HG03558 (cell line): ENCODE results near the gene ST6GAL1.
A peak's percentile ranks its signal among the peaks of the same experiment; 100 is the strongest.
"Not testable (repeated sequence)": the region's sequence is repeated elsewhere in the genome, so short reads cannot be mapped to it uniquely, and the experiment has no call there.

Experiments
- ATAC-seq: cut with Tn5 transposase; IDR thresholded peaks from one replicate; pipeline ENCODE4 v1.9.1; 2021; ENCODE audit warnings: moderate number of reproducible peaks; ENCODE audit not compliant: unreplicated experiment; ENCODE audit errors: extremely low read depth

Gene ST6GAL1

GRCh38 chr3:186937017-186937875 is 6.9 kb downstream of the ST6GAL1 start:
- no peak for ATAC-seq

GRCh38 chr3:186938716-186939115 is 8.4 kb downstream of the ST6GAL1 start:
- no peak for ATAC-seq

- no peak for ATAC-seq
These were observed 9.2 kb downstream of the ST6GAL1 start for GRCh38 chr3:186939536-186939935.

GRCh38 chr3:186940967-186941366 is 10.6 kb downstream of the ST6GAL1 start:
- no peak for ATAC-seq

GRCh38 chr3:186942168-186942567 is 11.8 kb downstream of the ST6GAL1 start:
- no peak for ATAC-seq

GRCh38 chr3:186945255-186945823 is 15.0 kb downstream of the ST6GAL1 start:
- no peak for ATAC-seq

DNA sequence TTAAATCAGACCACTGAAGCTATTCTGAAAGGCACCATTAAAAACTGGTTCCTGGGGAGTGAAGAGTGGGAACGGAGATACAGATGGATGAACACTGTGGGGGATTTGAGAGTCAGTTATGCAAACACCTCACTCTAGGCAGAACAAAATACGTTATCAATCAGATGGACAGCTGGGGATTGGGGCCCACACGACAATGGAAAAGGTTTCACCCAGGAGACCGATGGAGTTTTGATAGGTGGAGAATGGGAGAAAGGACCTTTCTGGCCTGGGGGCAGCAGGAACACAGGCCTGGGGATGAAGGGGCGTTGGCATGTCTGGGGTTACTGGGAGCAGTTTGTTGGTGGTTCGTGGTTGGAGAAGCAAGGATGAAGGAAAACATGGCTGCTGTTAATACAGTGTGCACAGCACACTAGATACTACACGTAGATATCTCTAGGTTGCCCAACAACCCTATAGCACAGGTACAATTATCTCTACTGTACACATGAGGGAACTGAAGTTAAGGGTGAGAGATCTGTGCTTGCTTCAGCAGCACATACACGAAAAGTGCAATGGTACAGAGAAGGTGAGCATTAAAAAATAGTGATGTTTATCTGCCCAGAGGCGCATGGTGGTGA is 16.5 kb downstream of the ST6GAL1 start:
- ATAC-seq: peak; percentile 52

DNA sequence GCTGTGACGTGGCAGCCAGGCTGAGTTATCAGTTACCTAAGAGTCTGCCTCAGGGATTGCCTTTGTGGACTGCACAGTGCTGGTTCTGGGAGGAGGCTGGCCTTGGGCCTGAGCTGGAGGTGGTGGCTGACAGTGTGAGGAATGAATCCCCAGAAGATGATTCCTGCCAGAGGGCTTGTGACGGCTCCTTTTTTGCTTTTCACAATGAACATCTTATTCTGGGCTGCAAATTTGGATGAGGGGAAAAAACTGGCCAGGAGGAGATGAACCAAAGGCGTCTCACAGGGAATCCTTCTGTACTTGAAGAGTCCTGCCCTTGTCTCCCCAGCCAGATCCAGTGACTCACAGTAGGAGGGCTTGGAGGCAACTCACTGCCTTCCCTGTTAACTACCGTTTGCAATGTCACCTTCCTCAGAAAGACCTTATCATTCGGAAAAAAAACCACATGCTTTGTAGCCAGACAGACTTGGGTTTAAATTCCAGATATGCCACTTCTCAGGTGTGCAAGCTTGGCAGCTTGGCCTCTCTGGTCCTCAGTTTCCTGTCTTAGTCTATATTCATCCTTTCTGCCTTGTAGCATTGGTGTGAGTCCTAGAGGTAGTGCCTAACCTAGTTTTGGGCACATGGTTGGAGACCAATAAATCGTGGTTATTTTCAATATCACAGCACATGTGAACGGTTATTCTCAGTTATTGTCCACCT is 19.1 kb downstream of the ST6GAL1 start:
- ATAC-seq: no peak

DNA sequence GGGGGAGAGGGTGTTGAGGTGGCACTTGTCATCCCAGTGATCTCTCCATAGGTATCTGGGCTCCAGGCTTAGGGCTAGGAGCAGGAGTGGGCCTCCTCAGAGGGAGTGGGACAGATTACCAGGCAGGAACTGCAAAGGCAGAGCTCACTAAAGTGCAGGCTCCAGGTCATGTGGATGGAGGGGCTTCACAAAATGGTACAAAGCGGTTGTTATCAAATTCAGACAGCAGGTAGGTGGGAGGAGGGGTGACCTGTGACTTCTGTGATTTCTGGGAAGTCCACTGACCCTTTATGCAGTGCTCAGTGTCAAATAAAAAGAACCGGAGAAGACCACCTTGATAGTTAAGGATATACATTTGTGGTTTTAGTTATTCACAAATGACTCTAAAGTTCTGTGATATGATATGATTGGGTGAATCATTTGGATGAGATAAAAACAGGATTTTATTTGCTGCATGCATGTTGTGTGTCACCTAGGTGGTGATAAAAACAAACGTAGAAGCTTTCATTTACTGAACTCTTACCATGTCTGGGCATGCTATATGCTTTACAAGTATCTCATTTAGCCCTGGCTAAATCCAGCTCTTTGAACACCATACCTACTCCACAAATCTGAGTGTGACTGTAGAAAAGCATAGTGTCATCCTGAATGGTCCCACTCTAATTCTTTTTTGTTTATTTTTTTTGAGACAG is 20.2 kb downstream of the ST6GAL1 start:
- no peak for ATAC-seq

- no peak for ATAC-seq
These were observed 21.6 kb downstream of the ST6GAL1 start for GRCh38 chr3:186951640-186952552.

DNA sequence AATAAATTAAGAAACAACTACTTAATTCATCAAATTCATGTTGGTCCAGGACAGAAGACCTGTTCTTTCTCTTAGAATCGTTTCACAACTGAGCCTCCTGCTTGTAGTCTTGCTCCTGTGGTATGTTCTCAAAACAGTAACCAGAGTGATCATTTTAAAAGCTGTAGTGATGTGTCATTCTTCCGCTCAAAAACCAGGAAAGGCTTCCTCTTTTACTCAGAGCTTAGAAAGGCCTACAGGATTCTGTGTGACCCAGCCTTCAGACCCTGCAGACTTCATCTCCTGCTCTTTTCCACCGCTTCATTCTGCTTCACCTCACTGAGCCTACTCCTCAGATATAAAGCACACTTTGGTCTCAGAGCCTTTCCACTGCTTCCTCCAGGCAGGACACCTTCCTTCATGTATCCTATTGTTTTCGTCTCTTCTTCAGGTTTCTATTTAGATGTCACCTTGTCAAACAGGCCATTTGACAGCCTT is 22.7 kb downstream of the ST6GAL1 start:
- no peak for ATAC-seq

DNA sequence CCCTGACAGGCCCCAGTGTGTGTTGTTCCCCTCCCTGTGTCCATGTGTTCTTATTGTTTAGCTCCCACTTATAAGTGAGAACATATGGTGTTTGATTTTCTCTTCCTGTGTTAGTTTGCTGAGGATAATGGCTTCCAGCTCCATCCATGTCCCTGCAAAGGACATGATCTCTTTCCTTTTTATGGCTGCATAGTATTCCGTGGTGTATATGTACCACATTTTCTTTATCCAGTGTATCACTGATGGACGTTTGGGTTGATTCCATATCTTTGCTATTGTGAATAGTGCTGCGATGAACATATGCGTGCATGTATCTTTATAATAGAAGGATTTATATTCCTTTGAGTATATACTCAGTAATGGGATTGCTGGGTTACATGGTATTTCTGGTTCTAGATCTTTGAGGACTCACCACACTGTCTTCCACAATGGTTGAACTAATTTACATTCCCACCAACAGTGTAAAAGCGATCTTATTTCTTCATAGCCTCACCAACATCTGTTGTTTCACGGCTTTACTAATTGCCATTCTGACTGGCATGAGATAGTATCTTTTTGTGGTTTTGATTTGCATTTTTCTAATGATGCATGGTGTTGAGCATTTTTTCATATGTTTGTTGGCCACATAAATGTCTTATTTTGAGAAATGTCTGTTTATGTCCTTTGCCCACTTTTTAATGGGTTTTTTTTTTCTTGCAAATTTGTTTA is 23.8 kb downstream of the ST6GAL1 start:
- not testable (repeated sequence) for ATAC-seq

DNA sequence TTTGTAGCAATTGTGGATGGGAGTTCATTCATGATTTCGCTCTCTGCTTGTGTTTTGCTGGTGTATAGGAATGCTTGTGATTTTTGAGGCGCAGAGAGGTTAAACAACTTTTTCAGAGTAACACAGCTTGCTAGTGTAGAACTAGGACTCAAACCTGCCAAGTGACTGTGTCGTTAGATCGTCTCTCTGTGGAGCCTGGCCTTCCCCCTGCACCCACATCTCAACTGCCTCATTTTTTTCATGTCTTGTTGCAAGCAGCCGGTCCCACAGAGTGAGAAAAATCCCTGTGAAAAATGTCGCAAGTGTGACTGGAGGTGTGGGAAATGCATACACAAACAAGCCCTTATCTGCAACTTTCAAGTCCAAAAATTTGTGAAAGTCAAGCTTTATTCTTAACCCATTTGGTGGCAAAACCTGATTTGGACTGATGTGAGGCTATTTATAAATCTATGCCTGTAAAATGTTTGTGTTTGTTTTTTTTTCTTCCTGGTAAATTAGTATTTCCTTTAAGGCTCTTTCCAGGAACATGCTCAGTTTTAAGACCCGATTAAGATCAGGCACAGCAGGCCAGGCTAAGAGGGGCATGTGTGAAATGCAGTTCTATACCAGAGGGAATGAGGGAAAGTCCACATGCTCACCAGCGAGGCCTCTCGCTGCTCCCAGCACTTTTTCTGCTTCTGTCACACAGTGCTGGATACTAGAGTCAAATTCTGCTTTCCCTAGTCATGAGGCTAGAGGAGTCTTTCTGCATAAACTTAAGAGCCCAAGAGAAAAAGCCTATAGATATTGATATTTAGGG is 25.8 kb downstream of the ST6GAL1 start:
- no peak for ATAC-seq

DNA sequence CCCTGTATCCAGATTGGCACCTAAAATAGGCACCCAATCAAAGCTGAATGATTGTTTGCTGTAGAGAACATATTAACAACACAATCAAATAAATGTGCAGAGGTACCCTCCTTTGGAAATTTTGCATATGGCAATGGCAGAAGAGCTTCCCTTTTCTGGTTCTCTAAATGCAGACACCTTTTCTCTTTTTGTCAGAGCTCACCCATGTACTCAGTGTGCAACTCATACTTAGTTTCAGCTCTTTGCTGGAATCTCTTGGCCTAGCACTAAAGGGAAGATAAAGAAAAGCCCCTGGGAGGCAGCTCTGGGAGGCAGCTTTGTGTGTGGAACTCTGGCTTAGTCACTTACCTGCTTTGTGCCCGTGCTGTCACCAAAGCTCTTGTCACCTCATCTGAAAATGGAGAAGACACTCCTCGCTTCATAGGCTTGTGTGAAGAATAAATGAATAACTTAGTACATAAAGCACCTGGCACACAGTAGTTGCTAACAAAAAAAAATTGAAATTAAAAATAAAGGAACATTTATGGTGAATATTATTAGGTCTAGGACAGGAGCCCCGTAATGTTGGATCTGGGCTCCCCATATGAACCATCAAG is 28.8 kb downstream of the ST6GAL1 start:
- ATAC-seq: no peak

- ATAC-seq: no peak
These were observed 30.0 kb downstream of the ST6GAL1 start for GRCh38 chr3:186960347-186960746.

- ATAC-seq: no peak
These were observed 32.1 kb downstream of the ST6GAL1 start for GRCh38 chr3:186962445-186962844.

DNA sequence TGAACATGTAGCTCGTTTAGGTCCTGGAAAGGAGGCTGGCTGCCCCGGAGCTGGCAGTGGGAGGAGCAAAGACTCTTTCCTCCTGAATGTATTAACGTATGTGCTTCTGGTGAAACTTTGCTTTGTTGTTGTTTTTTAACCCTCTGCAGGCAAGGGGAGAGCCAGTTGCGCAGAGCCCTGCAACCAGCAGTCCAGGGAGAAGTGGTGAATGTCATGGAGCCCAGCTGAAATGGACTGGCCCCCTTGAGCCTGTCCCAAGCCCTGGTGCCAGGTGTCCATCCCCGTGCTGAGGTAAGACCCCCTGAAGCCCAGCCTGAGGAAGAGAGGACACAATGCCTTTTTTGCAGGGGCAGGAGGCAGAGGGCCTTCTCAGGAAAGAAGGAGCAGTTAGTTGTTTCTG is 33.3 kb downstream of the ST6GAL1 start:
- ATAC-seq: no peak
